Left ventricle myocardium inferior (tissue), 1 donor: ENCODE measurements around the gene NKAIN2. TPM values are rescaled to one million over a fixed set of nuclear protein-coding genes. Genes with fewer than 3 reads are reported as not detected.

ENCODE experiments used
- DNase-seq: peaks from one replicate; pipeline ENCODE4 v3.0.0-alpha.2; 2020
- H3K27ac ChIP-seq: fragments of 200-600 bp; replicated peaks from 2 replicates; pipeline ENCODE4 v1.8.0; 2021
- H3K27me3 ChIP-seq: fragments of 200-600 bp; 2 replicates; pipeline ENCODE4 v1.8.0; 2021; ENCODE audit warnings: low read depth
- H3K36me3 ChIP-seq: fragments of 200-600 bp; 2 replicates; pipeline ENCODE4 v1.8.0; 2021
- H3K4me1 ChIP-seq: fragments of 200-600 bp; 2 replicates; pipeline ENCODE4 v1.8.0; 2021
- H3K4me3 ChIP-seq: fragments of 200-600 bp; 2 replicates; pipeline ENCODE4 v1.8.0; 2021; ENCODE audit warnings: mild to moderate bottlenecking, moderate library complexity
- H3K9me3 ChIP-seq: fragments of 200-600 bp; replicated peaks from 2 replicates; pipeline ENCODE4 v1.8.0; 2021
- CTCF ChIP-seq: fragments of 200-600 bp; IDR thresholded peaks from 2 replicates; pipeline ENCODE4 v1.8.0; 2021; ENCODE audit warnings: antibody characterized with exemption, mild to moderate bottlenecking, borderline replicate concordance
- intact Hi-C: fragments of 100-400 bp; cut with micrococcal nuclease; formaldehyde crosslinking; loops from one replicate; pipeline ENCODE4 v1.11.0; 2022
- total RNA-seq: library from RNA; stranded (reverse); fragmentation: NEBNext Ultra II Directional; extraction: Animal tissue kit (Norgen Biotek cat#: 25700); gene quantifications from one replicate; pipeline ENCODE4 v1.2.1, GENCODE V29; 2021
- donor health status: DM: no; HTN: yes; CAD: no; lungs with severe emphysema.

The NKAIN2 gene
- total RNA-seq, 1 donor from 2014 or later = 0.22 TPM

GRCh38 chr6:124536157-124536841, 732.6 kb downstream of the NKAIN2 start:
- Histone ChIP-seq H3K36me3 (no peaks in the 10 kb centered on the region), H3K27ac (no peak overlapping the region), H3K9me3 (no peaks in the 10 kb centered on the region), H3K4me1 (no peaks in the 10 kb centered on the region), H3K4me3 (no peak overlapping the region), H3K27me3 (no peaks in the 10 kb centered on the region)
- no peak for TF ChIP-seq CTCF
- DNase-seq = no peak
- intact Hi-C loops = no loop called here

- Histone ChIP-seq H3K4me1 (no peaks in the 10 kb centered on the region), H3K27ac (no peak overlapping the region), H3K36me3 (no peaks in the 10 kb centered on the region), H3K4me3 (no peak overlapping the region), H3K9me3 (no peaks in the 10 kb centered on the region), H3K27me3 (no peaks in the 10 kb centered on the region)
- no peak for DNase-seq
- TF ChIP-seq CTCF = no peak
- intact Hi-C loops = no loop called here
These were observed 733.2 kb downstream of the NKAIN2 start for GRCh38 chr6:124536842-124537191.

- no peak for DNase-seq
- no peak for TF ChIP-seq CTCF
- no peaks in the 10 kb centered on the region for H3K9me3 ChIP-seq
- H3K4me1 ChIP-seq = no peaks in the 10 kb centered on the region
- H3K36me3 ChIP-seq = no peaks in the 10 kb centered on the region
- no peaks in the 10 kb centered on the region for H3K27me3 ChIP-seq
- no peak overlapping the region for H3K27ac ChIP-seq
- intact Hi-C loops = no loop called here
- no peak overlapping the region for H3K4me3 ChIP-seq
These were observed 735.4 kb downstream of the NKAIN2 start for GRCh38 chr6:124539096-124539495.

GRCh38 chr6:124541573-124541972, 737.9 kb downstream of the NKAIN2 start:
- no peak for DNase-seq
- Histone ChIP-seq H3K36me3 (no peaks in the 10 kb centered on the region), H3K27me3 (no peaks in the 10 kb centered on the region), H3K27ac (no peak overlapping the region), H3K4me1 (no peaks in the 10 kb centered on the region), H3K4me3 (no peak overlapping the region), H3K9me3 (no peaks in the 10 kb centered on the region)
- intact Hi-C loops = no loop called here
- TF ChIP-seq CTCF = no peak

- Histone ChIP-seq H3K27ac (no peak overlapping the region), H3K4me1 (no peaks in the 10 kb centered on the region), H3K4me3 (no peak overlapping the region), H3K36me3 (no peaks in the 10 kb centered on the region), H3K9me3 (no peaks in the 10 kb centered on the region), H3K27me3 (no peaks in the 10 kb centered on the region)
- TF ChIP-seq CTCF = no peak
- no peak for DNase-seq
- intact Hi-C loops = no loop called here
These were observed 742.9 kb downstream of the NKAIN2 start for GRCh38 chr6:124546601-124547000.
